Esophagus muscularis mucosa (tissue), 3 donors: ENCODE results near the gene ST6GALNAC3.

Source experiments
- CTCF ChIP-seq, 3 experiments: fragments of 200-600 bp in 2 of 3; fragments of 450-650 bp in 1 of 3; sonication (generic) in 2 of 3; IDR thresholded peaks; one replicate each; pipeline ENCODE4 v1.5.1; 2017 to 2019; ENCODE audit warnings: antibody characterized with exemption in 3 of 3, mild to moderate bottlenecking in 2 of 3, moderate library complexity in 1 of 3
- POLR2A ChIP-seq: fragments of 450-650 bp; IDR thresholded peaks from one replicate; pipeline ENCODE4 v1.6.1; 2017; ENCODE audit warnings: antibody characterized with exemption, moderate library complexity, mild to moderate bottlenecking, low read depth

GRCh38 chr1:76639181-76639580 lies 564.6 kb downstream of the ST6GALNAC3 start:
- TF ChIP-seq CTCF (IDR thresholded peaks at IDR 0.05) (no peak), POLR2A (no peak)
